Ovary (tissue), 3 donors: Measurements from ENCODE around the gene STOML3.

ENCODE experiments used
- CTCF ChIP-seq, 3 donors: fragments of 450-650 bp in 2 of 3; fragments of 200-600 bp in 1 of 3; IDR thresholded peaks; one replicate each; pipeline versions ENCODE4 v1.5.1 to v1.8.0; 2016 to 2022; ENCODE audit warnings: antibody characterized with exemption in 3 of 3, mild to moderate bottlenecking in 1 of 3
- EP300 ChIP-seq: sonication (generic); formaldehyde crosslinking; IDR thresholded peaks from one replicate; pipeline ENCODE4 v1.6.1; 2017; ENCODE audit warnings: antibody characterized with exemption
- POLR2A ChIP-seq: fragments of 450-650 bp; IDR thresholded peaks from one replicate; pipeline ENCODE4 v1.6.1; 2017; ENCODE audit warnings: antibody characterized with exemption, mild to moderate bottlenecking, moderate library complexity
- donor health status: DM: no; HTN: no; CAD: no.

GRCh38 chr13:39040206-39040605 is 49.6 kb upstream of the STOML3 start:
- TF ChIP-seq POLR2A = no peak
- TF ChIP-seq CTCF (IDR thresholded peaks at IDR 0.05) = no peak
- no peak for TF ChIP-seq EP300
